GM18526 (cell line): Measurements from ENCODE around the gene TBL1Y.

Experiments used
- POLR2A ChIP-seq: IDR thresholded peaks from 3 replicates; pipeline ENCODE4 v1.6.1; 2011; ENCODE audit not compliant: insufficient read length; ENCODE audit errors: extremely low read depth

TBL1Y gene

GRCh38 chrY:7125136-7126056, 214.9 kb downstream of the TBL1Y start:
- TF ChIP-seq POLR2A: no peak

GRCh38 chrY:7128211-7128610, 217.7 kb downstream of the TBL1Y start:
- TF ChIP-seq POLR2A: no peak
